ENCODE results near the gene MAGI2. TPM values are rescaled to one million over a fixed set of nuclear protein-coding genes. Genes with fewer than 3 reads are reported as not detected.

The MAGI2 gene
- total RNA-seq, 1 experiment from 2014 or later = 0.34 TPM

- DNase-seq (ENCODE audit: low read depth) = no peak
Observed at GRCh38 chr7:78179827-78180477, 1273.5 kb downstream of the MAGI2 start.

GRCh38 chr7:78179211-78179610, 1274.3 kb downstream of the MAGI2 start:
- DNase-seq (ENCODE audit: low read depth) = no peak

- DNase-seq (ENCODE audit: low read depth) = no peak
Observed at GRCh38 chr7:78178319-78178718, 1275.1 kb downstream of the MAGI2 start.

- peak; percentile 5 for DNase-seq (ENCODE audit: low read depth)
Observed at GRCh38 chr7:78176171-78176570, 1277.3 kb downstream of the MAGI2 start.

GRCh38 chr7:78175330-78176100, 1278.0 kb downstream of the MAGI2 start:
- DNase-seq (ENCODE audit: low read depth) = no peak

GRCh38 chr7:78173666-78174065, 1279.8 kb downstream of the MAGI2 start:
- DNase-seq (ENCODE audit: low read depth) = no peak

- no peak for DNase-seq (ENCODE audit: low read depth)
Observed at GRCh38 chr7:78172933-78173591, 1280.4 kb downstream of the MAGI2 start.

GRCh38 chr7:78172267-78172757, 1281.2 kb downstream of the MAGI2 start:
- DNase-seq (ENCODE audit: low read depth) = no peak

- no peak for DNase-seq (ENCODE audit: low read depth)
Observed at GRCh38 chr7:78171398-78171797, 1282.1 kb downstream of the MAGI2 start.

GRCh38 chr7:78170815-78171214, 1282.7 kb downstream of the MAGI2 start:
- DNase-seq (ENCODE audit: low read depth) = no peak

- no peak for DNase-seq (ENCODE audit: low read depth)
Observed at GRCh38 chr7:78169992-78170391, 1283.5 kb downstream of the MAGI2 start.

GRCh38 chr7:78168865-78169264, 1284.6 kb downstream of the MAGI2 start:
- no peak for DNase-seq (ENCODE audit: low read depth)

GRCh38 chr7:78167860-78168259, 1285.6 kb downstream of the MAGI2 start:
- DNase-seq (ENCODE audit: low read depth) = no peak

GRCh38 chr7:78165854-78166253, 1287.6 kb downstream of the MAGI2 start:
- no peak for DNase-seq (ENCODE audit: low read depth)

- no peak for DNase-seq (ENCODE audit: low read depth)
Observed at GRCh38 chr7:78165454-78165853, 1288.0 kb downstream of the MAGI2 start.

- DNase-seq (ENCODE audit: low read depth) = no peak
Observed at GRCh38 chr7:78164459-78164858, 1289.0 kb downstream of the MAGI2 start.

GRCh38 chr7:78161781-78162180, 1291.7 kb downstream of the MAGI2 start:
- no peak for DNase-seq (ENCODE audit: low read depth)

GRCh38 chr7:78159545-78159944, 1293.9 kb downstream of the MAGI2 start:
- no peak for DNase-seq (ENCODE audit: low read depth)

- no peak for DNase-seq (ENCODE audit: low read depth)
Observed at GRCh38 chr7:78153285-78153684, 1300.2 kb downstream of the MAGI2 start.

GRCh38 chr7:78151229-78151628, 1302.2 kb downstream of the MAGI2 start:
- DNase-seq (ENCODE audit: low read depth) = peak; percentile 14

- DNase-seq (ENCODE audit: low read depth) = peak; percentile 13
Observed at GRCh38 chr7:78149787-78150186, 1303.7 kb downstream of the MAGI2 start.

- DNase-seq (ENCODE audit: low read depth) = no peak
Observed at GRCh38 chr7:78148166-78148894, 1305.1 kb downstream of the MAGI2 start.

Data from Daoy (cell line).